H9 (cell line): ENCODE results near the gene NPDC1. TPM values are rescaled to one million over a fixed set of nuclear protein-coding genes. Genes with fewer than 3 reads are reported as not detected.

ENCODE experiments used
- DNase-seq: peaks from one replicate; pipeline ENCODE4 v3.0.0-alpha.2; 2017
- H2AFZ ChIP-seq: one replicate; pipeline ENCODE4 v1.6.1; 2013; ENCODE audit warnings: mild to moderate bottlenecking, low read length, control low read depth, moderate library complexity
- H2AK5ac ChIP-seq: 2 replicates; pipeline ENCODE4 v1.6.1; 2013; ENCODE audit warnings: low read length, control low read depth, mixed read lengths; ENCODE audit not compliant: insufficient read length
- H2BK120ac ChIP-seq: one replicate; pipeline ENCODE4 v1.6.1; 2013; ENCODE audit warnings: low read depth, mild to moderate bottlenecking, low read length, control low read depth, inconsistent platforms; ENCODE audit not compliant: poor library complexity, severe bottlenecking
- H2BK12ac ChIP-seq: 2 replicates; pipeline ENCODE4 v1.6.1; 2013; ENCODE audit warnings: low read length, control low read depth, mixed read lengths, low read depth; ENCODE audit not compliant: insufficient read length
- H2BK15ac ChIP-seq: 2 replicates; pipeline ENCODE4 v1.6.1; 2013; ENCODE audit warnings: low read depth, low read length, control low read depth
- H2BK20ac ChIP-seq: one replicate; pipeline ENCODE4 v1.6.1; 2013; ENCODE audit warnings: low read depth, mild to moderate bottlenecking, low read length, control low read depth, inconsistent platforms; ENCODE audit not compliant: poor library complexity, severe bottlenecking
- H2BK5ac ChIP-seq: 2 replicates; pipeline ENCODE4 v1.6.1; 2013; ENCODE audit warnings: low read length, control low read depth, mixed read lengths; ENCODE audit not compliant: insufficient read length
- H3K14ac ChIP-seq: 2 replicates; pipeline ENCODE4 v1.6.1; 2013; ENCODE audit warnings: low read length, control low read depth; ENCODE audit not compliant: insufficient read depth
- H3K18ac ChIP-seq: 2 replicates; pipeline ENCODE4 v1.6.1; 2013; ENCODE audit warnings: low read depth, mild to moderate bottlenecking, mixed read lengths, low read length, control low read depth; ENCODE audit not compliant: insufficient read length
- H3K23ac ChIP-seq: 2 replicates; pipeline ENCODE4 v1.6.1; 2013; ENCODE audit warnings: low read length, control low read depth, mixed read lengths, low read depth; ENCODE audit not compliant: insufficient read length
- H3K23me2 ChIP-seq: 2 replicates; pipeline ENCODE4 v1.6.1; 2013; ENCODE audit warnings: low read depth, mild to moderate bottlenecking, mixed read lengths, low read length, control low read depth; ENCODE audit not compliant: insufficient read length, poor library complexity, severe bottlenecking
- H3K27ac ChIP-seq: 2 replicates; pipeline ENCODE4 v1.5.1; 2013; ENCODE audit warnings: low read length, control low read depth, mixed read lengths, low read depth; ENCODE audit not compliant: insufficient read length
- H3K27me3 ChIP-seq: 2 replicates; pipeline ENCODE4 v1.6.1; 2013; ENCODE audit warnings: low read length, control low read depth, inconsistent platforms; ENCODE audit not compliant: insufficient read depth
- H3K4ac ChIP-seq: 2 replicates; pipeline ENCODE4 v1.6.1; 2013; ENCODE audit warnings: low read depth, mild to moderate bottlenecking, control low read depth, inconsistent platforms, low read length, moderate library complexity
- H3K4me1 ChIP-seq: 2 replicates; pipeline ENCODE4 v1.6.1; 2013; ENCODE audit warnings: low read length, control low read depth, inconsistent platforms; ENCODE audit not compliant: insufficient read depth
- H3K4me2 ChIP-seq: 2 replicates; pipeline ENCODE4 v1.6.1; 2013; ENCODE audit warnings: low read length, control low read depth, mixed read lengths; ENCODE audit not compliant: insufficient read length, insufficient read depth
- H3K56ac ChIP-seq: 2 replicates; pipeline ENCODE4 v1.6.1; 2013; ENCODE audit warnings: low read depth, mild to moderate bottlenecking, mixed read lengths, low read length, control low read depth; ENCODE audit not compliant: insufficient read length
- H3K79me1 ChIP-seq: 2 replicates; pipeline ENCODE4 v1.6.1; 2013; ENCODE audit warnings: low read depth, mild to moderate bottlenecking, moderate library complexity, low read length, control low read depth, inconsistent platforms; ENCODE audit not compliant: insufficient read depth, poor library complexity, severe bottlenecking
- H3K79me2 ChIP-seq: 2 replicates; pipeline ENCODE4 v1.6.1; 2013; ENCODE audit warnings: low read length, control low read depth, inconsistent platforms; ENCODE audit not compliant: insufficient read depth
- H3K9ac ChIP-seq: 2 replicates; pipeline ENCODE4 v1.6.1; 2013; ENCODE audit warnings: low read length, control low read depth, mixed read lengths; ENCODE audit not compliant: insufficient read length; ENCODE audit errors: extremely low read depth
- H3K9me3 ChIP-seq: one replicate; pipeline ENCODE4 v1.6.1; 2013; ENCODE audit warnings: low read depth, low read length, inconsistent platforms; ENCODE audit not compliant: control insufficient read depth
- H3T11ph ChIP-seq: one replicate; pipeline ENCODE4 v1.6.1; 2013; ENCODE audit warnings: mild to moderate bottlenecking, low read length, control low read depth, inconsistent platforms
- H4K20me1 ChIP-seq: one replicate; pipeline ENCODE4 v1.6.1; 2013; ENCODE audit not compliant: control insufficient read depth, insufficient read length, insufficient read depth
- H4K5ac ChIP-seq: 2 replicates; pipeline ENCODE4 v1.6.1; 2013; ENCODE audit warnings: low read depth, mild to moderate bottlenecking, mixed read lengths, low read length, control low read depth; ENCODE audit not compliant: insufficient read length
- H4K8ac ChIP-seq: replicated peaks from 2 replicates; pipeline ENCODE4 v1.6.1; 2013; ENCODE audit warnings: low read length, control low read depth, mixed read lengths, low read depth; ENCODE audit not compliant: insufficient read length
- H4K91ac ChIP-seq: 2 replicates; pipeline ENCODE4 v1.6.1; 2013; ENCODE audit warnings: low read depth, mild to moderate bottlenecking, moderate library complexity, mixed read lengths, low read length, control low read depth; ENCODE audit not compliant: insufficient read length
- H3K27ac Mint-ChIP-seq, 3 experiments: 2 replicates in 2 of 3; 3 replicates in 1 of 3; pipeline ENCODE4 v1.8.0; 2020 to 2021; ENCODE audit warnings: mixed read lengths in 3 of 3, mild to moderate bottlenecking in 1 of 3, moderate library complexity in 1 of 3
- H3K27me3 Mint-ChIP-seq: 2 replicates; pipeline ENCODE4 v1.8.0; 2021; ENCODE audit warnings: low read depth, mild to moderate bottlenecking, moderate library complexity, mixed read lengths
- H3K36me3 Mint-ChIP-seq, 3 experiments: 2 replicates in 2 of 3; 3 replicates in 1 of 3; pipeline ENCODE4 v1.8.0; 2020 to 2021; ENCODE audit warnings: low read depth in 3 of 3, mixed read lengths in 3 of 3; ENCODE audit not compliant: insufficient read depth in 1 of 3
- H3K4me1 Mint-ChIP-seq, 2 experiments: 2 replicates each; pipeline ENCODE4 v1.8.0; 2020; ENCODE audit warnings: mixed read lengths in 2 of 2
- H3K4me3 Mint-ChIP-seq, 2 experiments: 2 replicates in 1 of 2; 3 replicates in 1 of 2; pipeline ENCODE4 v1.8.0; 2020 to 2021; ENCODE audit warnings: mild to moderate bottlenecking in 2 of 2, mixed read lengths in 2 of 2, moderate library complexity in 1 of 2
- H3K9me3 Mint-ChIP-seq, 2 experiments: 2 replicates in 1 of 2; 3 replicates in 1 of 2; pipeline ENCODE4 v1.8.0; 2020; ENCODE audit warnings: mild to moderate bottlenecking in 2 of 2, mixed read lengths in 2 of 2, moderate library complexity in 1 of 2
- CTCF ChIP-seq: fragments of 200-600 bp; sonication (generic); conservative IDR thresholded peaks from 3 replicates; pipeline ENCODE4 v1.8.0; 2021; ENCODE audit warnings: antibody characterized with exemption, mild to moderate bottlenecking
- WGBS: extraction: QIAGEN DNeasy Blood & Tissue Kit; methylation state at CpG from one replicate; pipeline ENCODE4 v1.1.7; 2013; ENCODE audit warnings: missing lambda C conversion rate, low lambda C conversion rate, mixed read lengths; ENCODE audit not compliant: insufficient read length; ENCODE audit errors: extremely low coverage; 5-methylcytosine and 5-hydroxymethylcytosine counted together
- total RNA-seq: library from RNA; stranded (reverse); gene quantifications from 2 replicates; pipeline ENCODE4 v1.2.1, GENCODE V29; 2021

Gene NPDC1
- total RNA-seq, 1 experiment from 2014 or later: 57.6 TPM

- Histone ChIP-seq H3K14ac (no peak overlapping the region), H3K4me2 (no peak overlapping the region), H3K4me1 (no peaks in the 10 kb centered on the region; the same call in 1 of the 2 replicates), H3K4ac (no peak overlapping the region), H2BK5ac (no peak overlapping the region), H3K27ac (no peak overlapping the region), H3K27me3 (no peaks in the 10 kb centered on the region; the same call in 1 of the 2 replicates), H2BK120ac (no peak overlapping the region), H4K5ac (no peak overlapping the region), H4K20me1 (peaks cover 3% of the 10 kb centered on the region), H2AFZ (no peak overlapping the region), H3K9me3 (no peaks in the 10 kb centered on the region), H3K56ac (no peak overlapping the region), H2BK12ac (no peak overlapping the region), H3K79me2 (no peaks in the 10 kb centered on the region), H3K23ac (no peak overlapping the region), H3T11ph (no peak overlapping the region), H2AK5ac (no peak overlapping the region), H2BK20ac (no peak overlapping the region), H4K8ac (no peak overlapping the region), H2BK15ac (no peak overlapping the region), H4K91ac (no peak overlapping the region), H3K79me1 (no peaks in the 10 kb centered on the region), H3K9ac (no peak overlapping the region), H3K18ac (no peak overlapping the region), H3K23me2 (peaks cover 16% of the 10 kb centered on the region)
- TF ChIP-seq CTCF: no peak
- H3K4me1 Mint-ChIP-seq: peaks cover 17 to 26% of the 10 kb centered on the region in 2 experiments
- H3K4me3 Mint-ChIP-seq: no peak overlapping the region
- no peak overlapping the region; a peak in 1 of 7 replicates for H3K27ac Mint-ChIP-seq
- DNase-seq: peak; percentile 52
- peaks cover 25% of the 10 kb centered on the region for H3K27me3 Mint-ChIP-seq
- WGBS: no CpG with 5 or more reads among the region's 12 CpGs
- H3K9me3 Mint-ChIP-seq: no peaks in the 10 kb centered on the region
- no peaks in the 10 kb centered on the region; a peak in 1 of 7 replicates for H3K36me3 Mint-ChIP-seq
These were observed 37.5 kb upstream of the NPDC1 start for GRCh38 chr9:137083394-137084004.
